GM23248 (cell line): ENCODE results near the gene HIGD1A.

Source experiments
- EZH2 ChIP-seq: fragments of 200-600 bp; sonication (generic); IDR thresholded peaks from 2 replicates; pipeline ENCODE4 v1.6.1; 2018; ENCODE audit warnings: antibody characterized with exemption, mild to moderate bottlenecking; ENCODE audit not compliant: insufficient read depth, poor library complexity, severe bottlenecking
- EZH2phosphoT487 ChIP-seq: fragments of 200-600 bp; sonication (generic); IDR thresholded peaks from 2 replicates; pipeline ENCODE4 v1.6.1; 2018; ENCODE audit warnings: antibody characterized with exemption, moderate library complexity, mild to moderate bottlenecking, low read depth; ENCODE audit not compliant: insufficient read depth

GRCh38 chr3:42780398-42780797 is 23.9 kb downstream of the HIGD1A start:
- TF ChIP-seq EZH2, result no peak
- TF ChIP-seq EZH2phosphoT487, result no peak
